ENCODE data around the gene RNMT.

DNA sequence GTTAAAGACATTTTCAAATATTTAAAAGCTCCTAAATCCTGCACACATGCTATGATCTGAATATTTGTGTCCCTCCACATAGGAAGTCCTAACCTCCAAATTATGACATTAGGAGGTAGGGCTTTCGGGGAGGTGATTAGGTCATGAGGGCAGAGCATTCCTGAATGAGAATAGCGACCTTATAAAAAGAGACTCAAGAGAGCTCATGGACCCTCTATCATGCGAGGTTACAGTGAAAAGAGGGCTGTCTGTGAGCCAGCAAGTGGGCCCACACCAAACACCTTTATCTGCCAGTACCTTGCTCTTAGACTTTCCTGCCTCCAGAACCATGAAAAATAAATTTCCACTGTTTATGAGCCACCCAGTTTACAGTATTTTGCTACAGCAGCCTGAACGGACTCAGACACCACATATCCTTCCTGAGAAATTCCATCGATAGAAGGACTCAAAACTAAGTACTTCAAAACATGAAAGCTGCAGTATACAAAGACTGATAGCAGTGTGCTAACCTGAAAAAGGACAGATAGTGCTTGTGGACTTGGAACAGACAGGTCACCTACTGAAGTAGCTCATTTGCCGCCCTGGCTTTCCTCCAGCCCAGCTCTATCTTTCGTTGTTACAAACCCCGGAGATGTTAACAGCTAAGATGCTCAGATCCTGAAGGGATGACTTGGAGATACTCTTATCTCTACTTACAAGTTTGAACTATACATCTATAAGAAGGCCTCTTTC, 13.9 kb upstream of the RNMT start:
- TF ChIP-seq, protein P1, sequence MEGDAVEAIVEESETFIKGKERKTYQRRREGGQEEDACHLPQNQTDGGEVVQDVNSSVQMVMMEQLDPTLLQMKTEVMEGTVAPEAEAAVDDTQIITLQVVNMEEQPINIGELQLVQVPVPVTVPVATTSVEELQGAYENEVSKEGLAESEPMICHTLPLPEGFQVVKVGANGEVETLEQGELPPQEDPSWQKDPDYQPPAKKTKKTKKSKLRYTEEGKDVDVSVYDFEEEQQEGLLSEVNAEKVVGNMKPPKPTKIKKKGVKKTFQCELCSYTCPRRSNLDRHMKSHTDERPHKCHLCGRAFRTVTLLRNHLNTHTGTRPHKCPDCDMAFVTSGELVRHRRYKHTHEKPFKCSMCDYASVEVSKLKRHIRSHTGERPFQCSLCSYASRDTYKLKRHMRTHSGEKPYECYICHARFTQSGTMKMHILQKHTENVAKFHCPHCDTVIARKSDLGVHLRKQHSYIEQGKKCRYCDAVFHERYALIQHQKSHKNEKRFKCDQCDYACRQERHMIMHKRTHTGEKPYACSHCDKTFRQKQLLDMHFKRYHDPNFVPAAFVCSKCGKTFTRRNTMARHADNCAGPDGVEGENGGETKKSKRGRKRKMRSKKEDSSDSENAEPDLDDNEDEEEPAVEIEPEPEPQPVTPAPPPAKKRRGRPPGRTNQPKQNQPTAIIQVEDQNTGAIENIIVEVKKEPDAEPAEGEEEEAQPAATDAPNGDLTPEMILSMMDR (IDR thresholded peaks at IDR 0.05), result no peak
- TF ChIP-seq EP300 (IDR thresholded peaks at IDR 0.05), result no peak
